K562 (cell line): Measurements from ENCODE around the gene OST4. TPM values are rescaled to one million over a fixed set of nuclear protein-coding genes. Genes with fewer than 3 reads are reported as not detected.
A peak's percentile ranks its signal among the peaks of the same experiment; 100 is the strongest.

Source experiments
- ELF4 ChIP-seq: fragments of 450-650 bp; formaldehyde crosslinking; IDR thresholded peaks from 2 replicates; pipeline ENCODE4 v1.4.0; 2022; ENCODE audit warnings: missing genetic modification characterization
- MAFF ChIP-seq: IDR thresholded peaks from 2 replicates; pipeline ENCODE4 v1.6.1; 2012; ENCODE audit warnings: low read length, improper control_type of control experiment
- MTA1 ChIP-seq: fragments of 450-650 bp; IDR thresholded peaks from 2 replicates; pipeline ENCODE4 v1.6.1; 2017; ENCODE audit warnings: borderline replicate concordance
- RBBP5 ChIP-seq: fragments of 200-600 bp; sonication (generic); IDR thresholded peaks from 2 replicates; pipeline ENCODE4 v1.6.1; 2012; ENCODE audit warnings: borderline replicate concordance, mild to moderate bottlenecking, low read length, control low read depth, inconsistent platforms; ENCODE audit not compliant: insufficient read depth, poor library complexity, severe bottlenecking
- SIX5 ChIP-seq, 2 experiments: IDR thresholded peaks; 2 replicates each; pipeline ENCODE4 v1.6.1; 2011; ENCODE audit warnings: low read length in 2 of 2, borderline replicate concordance in 1 of 2, low read depth in 1 of 2, mild to moderate bottlenecking in 1 of 2, moderate library complexity in 1 of 2; ENCODE audit not compliant: insufficient read depth in 1 of 2
- SLC30A9 ChIP-seq: fragments of 250-450 bp; sonication (Bioruptor Pico); IDR thresholded peaks from 2 replicates; pipeline ENCODE4 v1.8.0; 2022; ENCODE audit warnings: mild to moderate bottlenecking, moderate library complexity
- SMAD3 ChIP-seq: fragments of 450-650 bp; formaldehyde crosslinking; conservative IDR thresholded peaks from 2 replicates; pipeline ENCODE4 v1.4.0; 2020; ENCODE audit warnings: mild to moderate bottlenecking
- ZNF134 ChIP-seq: fragments of 250-450 bp; sonication (Bioruptor Pico); conservative IDR thresholded peaks from 2 replicates; pipeline ENCODE4 v1.4.0; 2020
- ZNF165 ChIP-seq: fragments of 250-450 bp; sonication (Bioruptor Pico); IDR thresholded peaks from 2 replicates; pipeline ENCODE4 v1.4.0; 2020; ENCODE audit warnings: borderline replicate concordance
- ZNF232 ChIP-seq: sonication (generic); formaldehyde crosslinking; IDR thresholded peaks from 2 replicates; pipeline ENCODE4 v1.8.0; 2022; ENCODE audit warnings: mild to moderate bottlenecking, missing genetic modification reagents
- polyA plus RNA-seq, 8 experiments: library from polyadenylated mRNA; depleted of rRNA in 4 of 8; stranded (reverse) in 5 of 8; unstranded in 3 of 8; fragments of >200 nt; fragmentation: Nextera tagmentation in 2 of 8; fragmentation: Illumina TruSeq in 1 of 8; extraction: Ambion mirVana in 2 of 8; extraction: Trizol in 1 of 8; gene quantifications; 2 replicates each; pipeline versions ENCODE4 v1.2.1 to v1.2.3, GENCODE V29; 2011 to 2014; ENCODE audit warnings: inconsistent platforms in 1 of 8, missing spikeins in 1 of 8
- total RNA-seq, 7 experiments: library from RNA; depleted of rRNA in 6 of 7; stranded (reverse); fragments of >200 nt in 6 of 7; fragmentation: Illumina TruSeq in 2 of 7; extraction: Trizol in 2 of 7; gene quantifications; 2 replicates each; pipeline versions ENCODE4 v1.2.1 to v1.2.3, GENCODE V29; 2011 to 2021; ENCODE audit warnings: low replicate concordance in 1 of 7
- TF ChIP-seq, protein P1 (sequence below): fragments of 250-450 bp; sonication (Bioruptor Pico); IDR thresholded peaks from 2 replicates; pipeline ENCODE4 v1.5.0; 2021; ENCODE audit warnings: mild to moderate bottlenecking, moderate library complexity
- TF ChIP-seq, protein P2 (sequence below): fragments of 250-450 bp; sonication (Bioruptor Pico); IDR thresholded peaks from 2 replicates; pipeline ENCODE4 v1.9.0; 2021; ENCODE audit warnings: mild to moderate bottlenecking
- TF ChIP-seq, protein P3 (sequence below), 2 experiments: fragments of 450-650 bp; formaldehyde crosslinking in 1 of 2; IDR thresholded peaks; 2 replicates each; pipeline versions ENCODE4 v1.4.0 to v1.6.1; 2014 to 2020; ENCODE audit warnings: mild to moderate bottlenecking in 2 of 2, borderline replicate concordance in 1 of 2, low read depth in 1 of 2
- TF ChIP-seq, protein P4 (sequence below): sonication (generic); formaldehyde crosslinking; IDR thresholded peaks from 2 replicates; pipeline ENCODE4 v1.5.0; 2020; ENCODE audit warnings: missing genetic modification reagents

OST4 gene
- total and polyA plus RNA-seq, 9 of the 15 experiments (the other 6 are each of a cell fraction or from before 2014, with no cell fraction given), result 186 to 1,155 (median 355) TPM

DNA sequence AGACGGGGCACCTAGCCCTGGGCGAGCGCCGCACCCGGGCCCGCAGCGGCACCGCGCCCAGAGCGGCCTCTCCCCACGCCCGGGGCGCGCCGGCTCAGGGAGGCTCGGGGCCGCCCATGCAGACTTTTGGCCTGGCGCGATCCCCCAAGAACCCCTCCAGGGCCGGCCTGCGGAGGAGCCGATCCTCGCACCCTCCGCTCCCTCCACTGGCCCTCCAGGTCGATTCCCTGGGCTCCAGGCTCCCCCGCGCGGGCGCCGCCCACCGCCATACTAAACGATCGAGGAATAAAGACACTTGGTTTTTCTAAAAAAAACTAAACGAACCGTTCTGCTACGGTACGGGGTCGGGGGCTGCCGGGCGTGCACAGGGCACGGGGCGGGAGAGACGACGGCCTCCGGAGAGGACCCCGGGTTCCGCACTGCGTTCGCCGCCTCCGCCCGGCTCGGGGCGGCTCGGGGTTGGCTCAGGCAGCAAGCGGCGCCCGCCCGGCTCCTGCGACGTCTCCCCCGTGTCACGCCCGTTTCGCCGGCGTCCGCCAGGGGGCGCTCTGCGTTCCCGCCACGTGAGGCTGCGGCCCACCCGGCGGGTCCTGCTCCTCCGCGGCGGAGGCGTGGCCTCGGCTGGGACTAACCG lies 14.8 kb upstream of the OST4 start (continued):
- TF ChIP-seq, protein P1, sequence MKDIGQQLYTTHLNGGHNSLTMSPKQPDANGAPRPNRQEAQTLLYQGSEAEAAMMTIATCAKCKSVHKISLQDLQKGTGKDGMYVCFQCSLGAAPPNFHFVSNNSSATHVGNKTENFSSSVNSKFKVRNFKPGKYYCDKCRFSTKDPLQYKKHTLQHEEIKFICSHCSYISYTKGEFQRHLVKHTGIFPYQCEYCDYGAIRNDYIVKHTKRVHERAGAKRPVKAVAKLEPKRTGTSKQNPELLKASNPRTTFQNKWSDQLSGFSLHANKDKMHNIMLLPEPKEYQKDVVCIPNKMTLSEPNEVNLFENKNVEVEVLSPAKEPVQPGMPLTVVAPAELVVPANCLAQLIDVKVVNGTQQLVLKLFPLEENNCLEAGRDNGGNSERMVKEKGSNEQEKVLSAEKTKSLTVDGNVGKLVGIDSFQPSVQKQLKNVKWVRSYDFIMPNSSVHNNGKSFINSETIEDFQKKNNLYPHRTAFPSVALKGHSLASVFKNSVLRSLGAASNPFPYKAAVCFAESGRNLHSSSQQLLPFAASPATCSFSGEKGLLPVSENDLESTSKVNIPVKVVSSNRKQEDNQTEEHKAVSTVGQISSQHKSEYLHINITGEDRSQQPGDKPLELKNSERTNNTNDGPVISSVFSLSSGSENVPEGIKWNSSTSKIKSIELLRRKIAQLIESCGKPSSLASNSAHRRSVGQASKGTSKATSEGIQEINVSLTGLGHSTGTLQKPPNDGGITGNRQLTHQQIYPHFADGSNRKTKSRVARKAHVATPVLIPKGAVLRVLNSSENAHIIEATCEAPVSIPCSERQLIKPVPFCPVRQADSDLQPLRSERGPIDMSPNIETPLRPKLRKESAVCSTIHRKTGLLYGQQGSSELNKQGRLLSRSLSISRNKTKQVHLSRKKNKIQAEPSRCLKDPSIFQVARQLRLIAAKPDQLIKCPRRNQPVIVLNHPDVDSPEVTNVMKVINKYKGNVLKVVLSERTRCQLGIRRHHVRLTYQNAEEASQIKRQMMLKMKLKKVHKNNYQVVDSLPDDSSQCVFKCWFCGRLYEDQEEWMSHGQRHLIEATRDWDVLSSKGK, result no peak
- TF ChIP-seq ELF4 (CRISPR knock-in tag) (no peak), RBBP5 (peak; percentile 22), SIX5 (IDR thresholded peaks at IDR 0.05; ENCODE audit: borderline replicate concordance in 1 of 2, insufficient read depth in 1 of 2, low read depth in 1 of 2, low read length in 2 of 2) (no peak), SLC30A9 (no peak), ZNF232 (no peak), MTA1 (no peak), SMAD3 (no peak), ZNF134 (CRISPR knock-in tag) (no peak; the same call in 1 of the 2 replicates), ZNF165 (CRISPR knock-in tag) (no peak), MAFF (no peak)
- TF ChIP-seq, protein P2, sequence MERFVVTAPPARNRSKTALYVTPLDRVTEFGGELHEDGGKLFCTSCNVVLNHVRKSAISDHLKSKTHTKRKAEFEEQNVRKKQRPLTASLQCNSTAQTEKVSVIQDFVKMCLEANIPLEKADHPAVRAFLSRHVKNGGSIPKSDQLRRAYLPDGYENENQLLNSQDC (CRISPR knock-in tag), result 0 out of 2 replicates have a peak, but pooled peaks have one; percentile 2
- TF ChIP-seq, protein P3, sequence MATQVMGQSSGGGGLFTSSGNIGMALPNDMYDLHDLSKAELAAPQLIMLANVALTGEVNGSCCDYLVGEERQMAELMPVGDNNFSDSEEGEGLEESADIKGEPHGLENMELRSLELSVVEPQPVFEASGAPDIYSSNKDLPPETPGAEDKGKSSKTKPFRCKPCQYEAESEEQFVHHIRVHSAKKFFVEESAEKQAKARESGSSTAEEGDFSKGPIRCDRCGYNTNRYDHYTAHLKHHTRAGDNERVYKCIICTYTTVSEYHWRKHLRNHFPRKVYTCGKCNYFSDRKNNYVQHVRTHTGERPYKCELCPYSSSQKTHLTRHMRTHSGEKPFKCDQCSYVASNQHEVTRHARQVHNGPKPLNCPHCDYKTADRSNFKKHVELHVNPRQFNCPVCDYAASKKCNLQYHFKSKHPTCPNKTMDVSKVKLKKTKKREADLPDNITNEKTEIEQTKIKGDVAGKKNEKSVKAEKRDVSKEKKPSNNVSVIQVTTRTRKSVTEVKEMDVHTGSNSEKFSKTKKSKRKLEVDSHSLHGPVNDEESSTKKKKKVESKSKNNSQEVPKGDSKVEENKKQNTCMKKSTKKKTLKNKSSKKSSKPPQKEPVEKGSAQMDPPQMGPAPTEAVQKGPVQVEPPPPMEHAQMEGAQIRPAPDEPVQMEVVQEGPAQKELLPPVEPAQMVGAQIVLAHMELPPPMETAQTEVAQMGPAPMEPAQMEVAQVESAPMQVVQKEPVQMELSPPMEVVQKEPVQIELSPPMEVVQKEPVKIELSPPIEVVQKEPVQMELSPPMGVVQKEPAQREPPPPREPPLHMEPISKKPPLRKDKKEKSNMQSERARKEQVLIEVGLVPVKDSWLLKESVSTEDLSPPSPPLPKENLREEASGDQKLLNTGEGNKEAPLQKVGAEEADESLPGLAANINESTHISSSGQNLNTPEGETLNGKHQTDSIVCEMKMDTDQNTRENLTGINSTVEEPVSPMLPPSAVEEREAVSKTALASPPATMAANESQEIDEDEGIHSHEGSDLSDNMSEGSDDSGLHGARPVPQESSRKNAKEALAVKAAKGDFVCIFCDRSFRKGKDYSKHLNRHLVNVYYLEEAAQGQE (IDR thresholded peaks at IDR 0.05; ENCODE audit: borderline replicate concordance), result peak; percentile 94
- TF ChIP-seq, protein P3 (CRISPR knock-in tag; IDR thresholded peaks at IDR 0.05; ENCODE audit: low read depth), result peak; percentile 19; the same call in 1 of the 2 replicates
- TF ChIP-seq, protein P4, sequence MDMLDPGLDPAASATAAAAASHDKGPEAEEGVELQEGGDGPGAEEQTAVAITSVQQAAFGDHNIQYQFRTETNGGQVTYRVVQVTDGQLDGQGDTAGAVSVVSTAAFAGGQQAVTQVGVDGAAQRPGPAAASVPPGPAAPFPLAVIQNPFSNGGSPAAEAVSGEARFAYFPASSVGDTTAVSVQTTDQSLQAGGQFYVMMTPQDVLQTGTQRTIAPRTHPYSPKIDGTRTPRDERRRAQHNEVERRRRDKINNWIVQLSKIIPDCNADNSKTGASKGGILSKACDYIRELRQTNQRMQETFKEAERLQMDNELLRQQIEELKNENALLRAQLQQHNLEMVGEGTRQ (CRISPR knock-in tag), result peak; percentile 85
